ENCODE measurements around the gene HOXA6. TPM values are rescaled to one million over a fixed set of nuclear protein-coding genes. Genes with fewer than 3 reads are reported as not detected.

HOXA6 gene
- total RNA-seq, 2 experiments from 2014 or later, result 4.1 to 12.0 TPM

- no peak overlapping the region for H2AFZ ChIP-seq (ENCODE audit: low read length)
- no TSS peak for BruUV-seq (replicated peaks)
- no peaks in the 10 kb centered on the region for H3K9me2 ChIP-seq (ENCODE audit: insufficient read depth, low read length)
- no peaks in the 10 kb centered on the region for H4K20me1 ChIP-seq (ENCODE audit: insufficient read depth, low read length)
- no peak overlapping the region for H3K4me3 ChIP-seq (ENCODE audit: low read depth, low read length, poor library complexity, severe bottlenecking)
- DNase-seq (ENCODE audit: low spot score), result no peak
- H3K9me3 ChIP-seq (ENCODE audit: low read length), result no peaks in the 10 kb centered on the region
- H3K4me2 ChIP-seq (ENCODE audit: low read length), result peak overlapping the region; percentile 43; the same call in 1 of the 2 replicates
- no peaks in the 10 kb centered on the region for H3K4me1 ChIP-seq (ENCODE audit: insufficient read depth, low read length, poor library complexity, severe bottlenecking)
- no peaks in the 10 kb centered on the region for H3K79me2 ChIP-seq (ENCODE audit: insufficient read depth, low read depth, low read length)
- intact Hi-C loops (cut with micrococcal nuclease; ENCODE audit: unreplicated experiment), result loop anchor here (10.0 kb wide), 2 partner anchors 471 to 831 kb away; partner anchors contain the start of gene HIBADH
- H3K36me3 ChIP-seq (ENCODE audit: insufficient read depth, low read length), result no peaks in the 10 kb centered on the region
- no peak overlapping the region for H3K27ac ChIP-seq (ENCODE audit: low read depth, low read length, poor library complexity, severe bottlenecking)
- CTCF ChIA-PET (ENCODE audit: unreplicated experiment), result no interaction called here
- POLR2A ChIA-PET, result interaction anchor here (0.5 kb wide), 1 partner anchor 33 kb away, joined by 3 read pairs; no protein-coding TSS in a partner anchor
- TF ChIP-seq CTCF (conservative IDR thresholded peaks at IDR 0.05; ENCODE audit: low read length) (no peak), EZH2phosphoT487 (IDR thresholded peaks at IDR 0.05; ENCODE audit: borderline replicate concordance, low read depth, low read length) (no peak)
These were observed 45.9 kb upstream of the HOXA6 start for GRCh38 chr7:27193335-27194001.

GRCh38 chr7:27192546-27193334, 45.2 kb upstream of the HOXA6 start:
- Histone ChIP-seq H3K4me1 (ENCODE audit: insufficient read depth, low read length, poor library complexity, severe bottlenecking) (no peaks in the 10 kb centered on the region), H3K79me2 (ENCODE audit: insufficient read depth, low read depth, low read length) (no peaks in the 10 kb centered on the region), H2AFZ (ENCODE audit: low read length) (no peak overlapping the region), H4K20me1 (ENCODE audit: insufficient read depth, low read length) (no peaks in the 10 kb centered on the region), H3K4me3 (ENCODE audit: low read depth, low read length, poor library complexity, severe bottlenecking) (no peak overlapping the region), H3K4me2 (ENCODE audit: low read length) (peak overlapping the region; percentile 43; the same call in 1 of the 2 replicates), H3K27ac (ENCODE audit: low read depth, low read length, poor library complexity, severe bottlenecking) (no peak overlapping the region), H3K36me3 (ENCODE audit: insufficient read depth, low read length) (no peaks in the 10 kb centered on the region), H3K9me2 (ENCODE audit: insufficient read depth, low read length) (no peaks in the 10 kb centered on the region), H3K9me3 (ENCODE audit: low read length) (no peaks in the 10 kb centered on the region)
- intact Hi-C loops (cut with micrococcal nuclease; ENCODE audit: unreplicated experiment), result loop anchor here (10.0 kb wide), 2 partner anchors 472 to 832 kb away; partner anchors contain the start of gene HIBADH
- no TSS peak for BruUV-seq (replicated peaks)
- no peak for DNase-seq (ENCODE audit: low spot score)
- CTCF ChIA-PET (ENCODE audit: unreplicated experiment), result no interaction called here
- POLR2A ChIA-PET, result interaction anchor here (0.5 kb wide), 1 partner anchor 32 kb away, joined by 3 read pairs; no protein-coding TSS in a partner anchor
- TF ChIP-seq EZH2phosphoT487 (IDR thresholded peaks at IDR 0.05; ENCODE audit: borderline replicate concordance, low read depth, low read length), result no peak
- no peak for TF ChIP-seq CTCF (conservative IDR thresholded peaks at IDR 0.05; ENCODE audit: low read length)
